Measurements from ENCODE around the gene C1orf105. TPM values are rescaled to one million over a fixed set of nuclear protein-coding genes. Genes with fewer than 3 reads are reported as not detected.

Gene C1orf105
- total RNA-seq, 1 experiment from 2014 or later, result not detected

DNA sequence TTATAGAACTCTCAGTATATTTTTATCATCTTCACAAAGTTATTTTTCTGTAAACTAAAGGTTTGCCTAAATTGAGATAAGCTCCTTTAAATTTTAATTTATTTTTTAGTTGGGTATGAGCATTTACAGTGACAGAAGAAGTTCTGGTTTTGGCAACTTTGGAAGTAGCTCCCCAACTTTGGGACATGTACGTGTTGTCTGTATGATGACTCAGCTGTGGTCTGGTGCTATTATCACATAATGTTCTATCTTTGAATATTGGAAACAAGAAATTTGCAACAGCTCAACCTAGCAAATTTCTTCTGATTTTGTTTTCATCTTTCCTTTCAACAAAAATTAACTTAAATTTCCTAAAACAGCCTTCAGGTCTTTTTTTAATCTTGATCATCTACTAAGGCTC, 46.6 kb upstream of the C1orf105 start (continued):
- TF ChIP-seq, protein P1, sequence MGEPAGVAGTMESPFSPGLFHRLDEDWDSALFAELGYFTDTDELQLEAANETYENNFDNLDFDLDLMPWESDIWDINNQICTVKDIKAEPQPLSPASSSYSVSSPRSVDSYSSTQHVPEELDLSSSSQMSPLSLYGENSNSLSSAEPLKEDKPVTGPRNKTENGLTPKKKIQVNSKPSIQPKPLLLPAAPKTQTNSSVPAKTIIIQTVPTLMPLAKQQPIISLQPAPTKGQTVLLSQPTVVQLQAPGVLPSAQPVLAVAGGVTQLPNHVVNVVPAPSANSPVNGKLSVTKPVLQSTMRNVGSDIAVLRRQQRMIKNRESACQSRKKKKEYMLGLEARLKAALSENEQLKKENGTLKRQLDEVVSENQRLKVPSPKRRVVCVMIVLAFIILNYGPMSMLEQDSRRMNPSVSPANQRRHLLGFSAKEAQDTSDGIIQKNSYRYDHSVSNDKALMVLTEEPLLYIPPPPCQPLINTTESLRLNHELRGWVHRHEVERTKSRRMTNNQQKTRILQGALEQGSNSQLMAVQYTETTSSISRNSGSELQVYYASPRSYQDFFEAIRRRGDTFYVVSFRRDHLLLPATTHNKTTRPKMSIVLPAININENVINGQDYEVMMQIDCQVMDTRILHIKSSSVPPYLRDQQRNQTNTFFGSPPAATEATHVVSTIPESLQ (CRISPR knock-in tag; IDR thresholded peaks at IDR 0.05), result no peak
- TF ChIP-seq, protein P2, sequence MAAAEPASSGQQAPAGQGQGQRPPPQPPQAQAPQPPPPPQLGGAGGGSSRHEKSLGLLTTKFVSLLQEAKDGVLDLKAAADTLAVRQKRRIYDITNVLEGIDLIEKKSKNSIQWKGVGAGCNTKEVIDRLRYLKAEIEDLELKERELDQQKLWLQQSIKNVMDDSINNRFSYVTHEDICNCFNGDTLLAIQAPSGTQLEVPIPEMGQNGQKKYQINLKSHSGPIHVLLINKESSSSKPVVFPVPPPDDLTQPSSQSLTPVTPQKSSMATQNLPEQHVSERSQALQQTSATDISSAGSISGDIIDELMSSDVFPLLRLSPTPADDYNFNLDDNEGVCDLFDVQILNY (CRISPR knock-in tag; IDR thresholded peaks at IDR 0.05), result no peak
- TF ChIP-seq, protein P3, sequence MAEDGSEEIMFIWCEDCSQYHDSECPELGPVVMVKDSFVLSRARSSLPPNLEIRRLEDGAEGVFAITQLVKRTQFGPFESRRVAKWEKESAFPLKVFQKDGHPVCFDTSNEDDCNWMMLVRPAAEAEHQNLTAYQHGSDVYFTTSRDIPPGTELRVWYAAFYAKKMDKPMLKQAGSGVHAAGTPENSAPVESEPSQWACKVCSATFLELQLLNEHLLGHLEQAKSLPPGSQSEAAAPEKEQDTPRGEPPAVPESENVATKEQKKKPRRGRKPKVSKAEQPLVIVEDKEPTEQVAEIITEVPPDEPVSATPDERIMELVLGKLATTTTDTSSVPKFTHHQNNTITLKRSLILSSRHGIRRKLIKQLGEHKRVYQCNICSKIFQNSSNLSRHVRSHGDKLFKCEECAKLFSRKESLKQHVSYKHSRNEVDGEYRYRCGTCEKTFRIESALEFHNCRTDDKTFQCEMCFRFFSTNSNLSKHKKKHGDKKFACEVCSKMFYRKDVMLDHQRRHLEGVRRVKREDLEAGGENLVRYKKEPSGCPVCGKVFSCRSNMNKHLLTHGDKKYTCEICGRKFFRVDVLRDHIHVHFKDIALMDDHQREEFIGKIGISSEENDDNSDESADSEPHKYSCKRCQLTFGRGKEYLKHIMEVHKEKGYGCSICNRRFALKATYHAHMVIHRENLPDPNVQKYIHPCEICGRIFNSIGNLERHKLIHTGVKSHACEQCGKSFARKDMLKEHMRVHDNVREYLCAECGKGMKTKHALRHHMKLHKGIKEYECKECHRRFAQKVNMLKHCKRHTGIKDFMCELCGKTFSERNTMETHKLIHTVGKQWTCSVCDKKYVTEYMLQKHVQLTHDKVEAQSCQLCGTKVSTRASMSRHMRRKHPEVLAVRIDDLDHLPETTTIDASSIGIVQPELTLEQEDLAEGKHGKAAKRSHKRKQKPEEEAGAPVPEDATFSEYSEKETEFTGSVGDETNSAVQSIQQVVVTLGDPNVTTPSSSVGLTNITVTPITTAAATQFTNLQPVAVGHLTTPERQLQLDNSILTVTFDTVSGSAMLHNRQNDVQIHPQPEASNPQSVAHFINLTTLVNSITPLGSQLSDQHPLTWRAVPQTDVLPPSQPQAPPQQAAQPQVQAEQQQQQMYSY (CRISPR knock-in tag; IDR thresholded peaks at IDR 0.05), result no peak

DNA sequence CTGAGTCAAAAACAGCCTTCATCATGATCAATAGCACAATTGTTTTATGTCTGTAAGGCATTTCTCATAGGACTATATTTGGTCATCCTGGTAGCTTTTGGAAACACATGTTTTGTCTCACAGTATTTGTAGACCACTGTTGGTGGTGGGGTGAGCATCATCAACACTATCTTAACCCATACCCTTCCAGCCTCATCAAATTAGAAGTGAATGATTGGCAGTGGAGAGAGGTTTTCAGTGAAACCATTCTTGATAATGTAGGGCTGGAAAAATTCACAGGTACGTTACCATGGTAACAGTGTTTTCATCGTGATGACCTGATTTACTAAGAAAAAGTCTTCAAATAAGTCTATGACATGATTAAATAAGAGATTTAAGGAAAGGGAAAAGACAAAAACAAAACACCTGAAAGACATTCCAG, 45.3 kb upstream of the C1orf105 start:
- Mint-ChIP-seq H3K36me3 (no peaks in the 10 kb centered on the region), H3K9me3 (no peaks in the 10 kb centered on the region), H3K4me1 (peaks cover 5% of the 10 kb centered on the region), H3K27ac (no peak overlapping the region), H3K4me3 (no peak overlapping the region), H3K27me3 (ENCODE audit: low read depth) (no peaks in the 10 kb centered on the region)
- no peak for TF ChIP-seq TP53 (CRISPR knock-in tag; IDR thresholded peaks at IDR 0.05)
- ATAC-seq, result no peak
- no peak for DNase-seq (ENCODE audit: low spot score)
- CTCF ChIA-PET, result no interaction called here
- POLR2A ChIA-PET, result no interaction called here

DNA sequence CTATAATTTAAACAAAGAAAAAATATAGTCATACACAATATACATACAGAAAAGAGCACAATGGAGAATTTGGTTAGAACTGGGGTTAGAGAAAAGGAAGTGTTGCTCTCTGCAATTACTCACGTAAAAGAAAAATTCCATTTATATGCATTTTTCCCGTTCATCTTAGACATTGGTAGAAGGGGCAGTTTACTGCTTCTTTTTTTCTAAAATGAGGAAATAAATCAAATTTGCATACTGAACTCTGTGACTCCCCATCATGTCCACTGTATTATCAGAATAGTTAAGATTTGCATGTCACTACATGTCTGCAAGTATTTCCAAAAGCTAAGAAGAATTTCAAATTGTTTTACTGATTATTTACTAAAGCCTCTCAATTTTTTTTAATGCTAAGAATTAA, 44.1 kb upstream of the C1orf105 start:
- H3K9me3 Mint-ChIP-seq, result no peaks in the 10 kb centered on the region
- ChIA-PET POLR2A (no interaction called here), CTCF (no interaction called here)
- H3K36me3 Mint-ChIP-seq, result no peaks in the 10 kb centered on the region
- peaks cover 15% of the 10 kb centered on the region for H3K4me1 Mint-ChIP-seq
- no peaks in the 10 kb centered on the region for H3K27me3 Mint-ChIP-seq (ENCODE audit: low read depth)
- DNase-seq (ENCODE audit: low spot score) (no peak), ATAC-seq (no peak)
- no peak for TF ChIP-seq JAZF1 (CRISPR knock-in tag; IDR thresholded peaks at IDR 0.05)
- TF ChIP-seq ZBTB21 (CRISPR knock-in tag; IDR thresholded peaks at IDR 0.05; ENCODE audit: borderline replicate concordance), result no peak
- no peak for TF ChIP-seq ZNF396 (CRISPR knock-in tag; IDR thresholded peaks at IDR 0.05; ENCODE audit: borderline replicate concordance)
- no peak for TF ChIP-seq ZNF423 (CRISPR knock-in tag; IDR thresholded peaks at IDR 0.05)
- TF ChIP-seq, protein P4, sequence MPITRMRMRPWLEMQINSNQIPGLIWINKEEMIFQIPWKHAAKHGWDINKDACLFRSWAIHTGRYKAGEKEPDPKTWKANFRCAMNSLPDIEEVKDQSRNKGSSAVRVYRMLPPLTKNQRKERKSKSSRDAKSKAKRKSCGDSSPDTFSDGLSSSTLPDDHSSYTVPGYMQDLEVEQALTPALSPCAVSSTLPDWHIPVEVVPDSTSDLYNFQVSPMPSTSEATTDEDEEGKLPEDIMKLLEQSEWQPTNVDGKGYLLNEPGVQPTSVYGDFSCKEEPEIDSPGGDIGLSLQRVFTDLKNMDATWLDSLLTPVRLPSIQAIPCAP (CRISPR knock-in tag; IDR thresholded peaks at IDR 0.05), result no peak
- no peak for TF ChIP-seq ZNF232 (CRISPR knock-in tag; IDR thresholded peaks at IDR 0.05)
- TF ChIP-seq, protein P1 (CRISPR knock-in tag; IDR thresholded peaks at IDR 0.05), result no peak
- TF ChIP-seq, protein P5, sequence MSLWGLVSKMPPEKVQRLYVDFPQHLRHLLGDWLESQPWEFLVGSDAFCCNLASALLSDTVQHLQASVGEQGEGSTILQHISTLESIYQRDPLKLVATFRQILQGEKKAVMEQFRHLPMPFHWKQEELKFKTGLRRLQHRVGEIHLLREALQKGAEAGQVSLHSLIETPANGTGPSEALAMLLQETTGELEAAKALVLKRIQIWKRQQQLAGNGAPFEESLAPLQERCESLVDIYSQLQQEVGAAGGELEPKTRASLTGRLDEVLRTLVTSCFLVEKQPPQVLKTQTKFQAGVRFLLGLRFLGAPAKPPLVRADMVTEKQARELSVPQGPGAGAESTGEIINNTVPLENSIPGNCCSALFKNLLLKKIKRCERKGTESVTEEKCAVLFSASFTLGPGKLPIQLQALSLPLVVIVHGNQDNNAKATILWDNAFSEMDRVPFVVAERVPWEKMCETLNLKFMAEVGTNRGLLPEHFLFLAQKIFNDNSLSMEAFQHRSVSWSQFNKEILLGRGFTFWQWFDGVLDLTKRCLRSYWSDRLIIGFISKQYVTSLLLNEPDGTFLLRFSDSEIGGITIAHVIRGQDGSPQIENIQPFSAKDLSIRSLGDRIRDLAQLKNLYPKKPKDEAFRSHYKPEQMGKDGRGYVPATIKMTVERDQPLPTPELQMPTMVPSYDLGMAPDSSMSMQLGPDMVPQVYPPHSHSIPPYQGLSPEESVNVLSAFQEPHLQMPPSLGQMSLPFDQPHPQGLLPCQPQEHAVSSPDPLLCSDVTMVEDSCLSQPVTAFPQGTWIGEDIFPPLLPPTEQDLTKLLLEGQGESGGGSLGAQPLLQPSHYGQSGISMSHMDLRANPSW (CRISPR knock-in tag; conservative IDR thresholded peaks at IDR 0.05; ENCODE audit: low read depth), result no peak
- TF ChIP-seq, protein P6, sequence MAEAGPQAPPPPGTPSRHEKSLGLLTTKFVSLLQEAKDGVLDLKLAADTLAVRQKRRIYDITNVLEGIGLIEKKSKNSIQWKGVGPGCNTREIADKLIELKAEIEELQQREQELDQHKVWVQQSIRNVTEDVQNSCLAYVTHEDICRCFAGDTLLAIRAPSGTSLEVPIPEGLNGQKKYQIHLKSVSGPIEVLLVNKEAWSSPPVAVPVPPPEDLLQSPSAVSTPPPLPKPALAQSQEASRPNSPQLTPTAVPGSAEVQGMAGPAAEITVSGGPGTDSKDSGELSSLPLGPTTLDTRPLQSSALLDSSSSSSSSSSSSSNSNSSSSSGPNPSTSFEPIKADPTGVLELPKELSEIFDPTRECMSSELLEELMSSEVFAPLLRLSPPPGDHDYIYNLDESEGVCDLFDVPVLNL (CRISPR knock-in tag; IDR thresholded peaks at IDR 0.05; ENCODE audit: borderline replicate concordance, low read depth), result no peak
- no peak overlapping the region for H3K27ac Mint-ChIP-seq
- H3K4me3 Mint-ChIP-seq, result no peak overlapping the region
